Amniotic stem cell (primary cell): ENCODE results near the gene SNRNP27.
"Not testable (repeated sequence)": the region's sequence is repeated elsewhere in the genome, so short reads cannot be mapped to it uniquely, and the experiment has no call there.

Experiments
- DNase-seq: peaks from one replicate; lab custom pipeline; 2025; lab: John Stamatoyannopoulos, UW

SNRNP27 gene

GRCh38 chr2:69946351-69947324, 52.9 kb downstream of the SNRNP27 start:
- DNase-seq = no peak

- DNase-seq = no peak
These were observed 53.7 kb downstream of the SNRNP27 start for GRCh38 chr2:69947325-69947931.

GRCh38 chr2:69948032-69948962, 54.5 kb downstream of the SNRNP27 start:
- no peak for DNase-seq

- DNase-seq = no peak
These were observed 55.3 kb downstream of the SNRNP27 start for GRCh38 chr2:69948963-69949645.

- DNase-seq = no peak
These were observed 56.5 kb downstream of the SNRNP27 start for GRCh38 chr2:69950241-69950640.

GRCh38 chr2:69950671-69951070, 56.9 kb downstream of the SNRNP27 start:
- not testable (repeated sequence) for DNase-seq

GRCh38 chr2:69952336-69953115, 58.8 kb downstream of the SNRNP27 start:
- DNase-seq = no peak

GRCh38 chr2:69954084-69954483, 60.3 kb downstream of the SNRNP27 start:
- DNase-seq = no peak
